Measurements from ENCODE around the gene GSTA2.
"Not testable (repeated sequence)": the region's sequence is repeated elsewhere in the genome, so short reads cannot be mapped to it uniquely, and the experiment has no call there.

GSTA2 gene

GRCh38 chr6:52763322-52763916, at the start of gene GSTA2:
Gene GSTA2, minus strand, starts transcription at chr6:52763475. Its CDS starts 5,528 bp downstream, at chr6:52757947.
- DNase-seq (ENCODE audit: low read depth): not testable (repeated sequence)

GRCh38 chr6:52809777-52810176, 46.5 kb upstream of the GSTA2 start:
- DNase-seq (ENCODE audit: low read depth): not testable (repeated sequence)

- DNase-seq (ENCODE audit: low read depth): no peak
These were observed 45.4 kb upstream of the GSTA2 start for GRCh38 chr6:52808660-52809059.

GRCh38 chr6:52803668-52804255, 40.5 kb upstream of the GSTA2 start, which contains the start of gene GSTA1:
Gene GSTA1, minus strand, starts transcription at chr6:52803816. Its CDS starts 4,549 bp downstream, at chr6:52799267.
- DNase-seq (ENCODE audit: low read depth): not testable (repeated sequence)

- DNase-seq (ENCODE audit: low read depth): no peak
These were observed 39.5 kb upstream of the GSTA2 start for GRCh38 chr6:52802806-52803205.

- DNase-seq (ENCODE audit: low read depth): no peak
These were observed 38.0 kb upstream of the GSTA2 start for GRCh38 chr6:52801188-52801841.

GRCh38 chr6:52799272-52799671, 36.0 kb upstream of the GSTA2 start:
- not testable (repeated sequence) for DNase-seq (ENCODE audit: low read depth)

GRCh38 chr6:52794366-52794765, 31.1 kb upstream of the GSTA2 start:
- DNase-seq (ENCODE audit: low read depth): not testable (repeated sequence)

- DNase-seq (ENCODE audit: low read depth): no peak
These were observed 27.6 kb upstream of the GSTA2 start for GRCh38 chr6:52790861-52791260.

GRCh38 chr6:52789658-52790057, 26.4 kb upstream of the GSTA2 start:
- not testable (repeated sequence) for DNase-seq (ENCODE audit: low read depth)

GRCh38 chr6:52788478-52788877, 25.2 kb upstream of the GSTA2 start:
- no peak for DNase-seq (ENCODE audit: low read depth)

GRCh38 chr6:52787917-52788316, 24.6 kb upstream of the GSTA2 start:
- DNase-seq (ENCODE audit: low read depth): no peak

GRCh38 chr6:52786249-52786956, 23.1 kb upstream of the GSTA2 start:
- no peak for DNase-seq (ENCODE audit: low read depth)

- DNase-seq (ENCODE audit: low read depth): not testable (repeated sequence)
These were observed 19.5 kb upstream of the GSTA2 start for GRCh38 chr6:52782696-52783274.

GRCh38 chr6:52782209-52782608, 18.9 kb upstream of the GSTA2 start:
- DNase-seq (ENCODE audit: low read depth): not testable (repeated sequence)

GRCh38 chr6:52779237-52779636, 16.0 kb upstream of the GSTA2 start:
- no peak for DNase-seq (ENCODE audit: low read depth)

GRCh38 chr6:52776711-52777351, 13.6 kb upstream of the GSTA2 start:
- DNase-seq (ENCODE audit: low read depth): not testable (repeated sequence)

GRCh38 chr6:52769399-52769798, 6.1 kb upstream of the GSTA2 start:
- DNase-seq (ENCODE audit: low read depth): not testable (repeated sequence)

GRCh38 chr6:52767658-52768057, 4.4 kb upstream of the GSTA2 start:
- DNase-seq (ENCODE audit: low read depth): not testable (repeated sequence)

GRCh38 chr6:52761673-52762491, 1.4 kb downstream of the GSTA2 start:
- not testable (repeated sequence) for DNase-seq (ENCODE audit: low read depth)

Data from non-pigmented ciliary epithelial cell (primary cell).